HCT116 (cell line): ENCODE results near the gene EXOSC3. TPM values are rescaled to one million over a fixed set of nuclear protein-coding genes. Genes with fewer than 3 reads are reported as not detected.

ENCODE experiments used
- ATAC-seq: fragments of 200-7000 bp; cut with Tn5 transposase; 2 replicates; pipeline ENCODE4 v1.9.1; 2020; ENCODE audit warnings: mild to moderate bottlenecking, moderate library complexity
- BruUV-seq: library from RNA; stranded (reverse); fragments of 400-500 nt; replicated peaks from 2 replicates; lab custom pipeline; 2021; lab: Mats Ljungman, UMichigan
- CTCF ChIA-PET: fragments of 300-600 bp; sonication (Branson Sonifier 250); formaldehyde crosslinking; loops from one replicate; lab custom pipeline; 2021; ENCODE audit warnings: antibody characterized with exemption; lab: Charles Lee
- POLR2A ChIA-PET: fragments of 300-600, 350-600 bp; sonication (Branson Sonifier 250); formaldehyde crosslinking; loops from one replicate; lab custom pipeline; 2021; ENCODE audit warnings: antibody characterized with exemption; lab: Charles Lee
- RAD21 ChIA-PET, 2 experiments: fragments of 300-600 bp; sonication (Branson Sonifier 250); formaldehyde crosslinking; loops; one replicate each; lab custom pipeline; 2023; ENCODE audit warnings: low total read pairs in 2 of 2; ENCODE audit not compliant: uncharacterized antibody in 2 of 2, unreplicated experiment in 2 of 2, low non-redundant PET in 1 of 2; lab: Charles Lee
- DNase-seq: peaks from one replicate; pipeline ENCODE4 v3.0.0-alpha.2; 2010; ENCODE audit warnings: low read depth, low spot score
- H2AFZ ChIP-seq: fragments of 200-600 bp; shearing (Covaris generic), sonication (generic); 2 replicates; pipeline ENCODE4 v1.6.1; 2017; ENCODE audit warnings: low read depth, mixed run types, mixed read lengths, antibody characterized with exemption, low read length; ENCODE audit not compliant: poor library complexity, severe bottlenecking
- H3K27ac ChIP-seq: 2 replicates; pipeline ENCODE4 v1.5.1; 2012; ENCODE audit warnings: low read depth, low read length
- H3K27me3 ChIP-seq: fragments of 200-600 bp; sonication (generic); 2 replicates; pipeline ENCODE4 v1.6.1; 2016; ENCODE audit warnings: mixed run types, low read length, mixed read lengths; ENCODE audit not compliant: insufficient read depth
- H3K36me3 ChIP-seq, 2 experiments: fragments of 200-500 bp in 1 of 2; fragments of 200-600 bp in 1 of 2; sonication (Bioruptor generic) in 1 of 2; sonication (generic) in 1 of 2; 2 replicates each; pipeline versions ENCODE4 v1.5.1 to v1.6.1; 2014 to 2016; ENCODE audit warnings: low read length in 2 of 2, inconsistent platforms in 1 of 2, mixed read lengths in 1 of 2, mixed run types in 1 of 2; ENCODE audit not compliant: insufficient read depth in 2 of 2, control insufficient read depth in 1 of 2
- H3K4me1 ChIP-seq, 2 experiments: fragments of 200-600 bp in 1 of 2; sonication (generic) in 1 of 2; 2 replicates each; pipeline versions ENCODE4 v1.5.1 to v1.6.1; 2012 to 2017; ENCODE audit warnings: low read length in 2 of 2, inconsistent platforms in 1 of 2, mild to moderate bottlenecking in 1 of 2, mixed read lengths in 1 of 2, mixed run types in 1 of 2, moderate library complexity in 1 of 2; ENCODE audit not compliant: insufficient read depth in 2 of 2, control insufficient read depth in 1 of 2
- H3K4me2 ChIP-seq: fragments of 200-600 bp; sonication (generic); 2 replicates; pipeline ENCODE4 v1.6.1; 2017; ENCODE audit warnings: mixed run types, low read length, mixed read lengths
- H3K4me3 ChIP-seq, 2 experiments: fragments of 200-600 bp in 1 of 2; sonication (generic) in 1 of 2; replicated peaks in 1 of 2; 2 replicates each; pipeline ENCODE4 v1.5.1; 2011 to 2016; ENCODE audit warnings: low read length in 2 of 2, control low read depth in 1 of 2, low read depth in 1 of 2, mild to moderate bottlenecking in 1 of 2, mixed read lengths in 1 of 2, mixed run types in 1 of 2
- H3K79me2 ChIP-seq: fragments of 200-600 bp; sonication (generic); 2 replicates; pipeline ENCODE4 v1.6.1; 2017; ENCODE audit warnings: mild to moderate bottlenecking, mixed run types, low read length, moderate library complexity, mixed read lengths; ENCODE audit not compliant: insufficient read depth
- H3K9ac ChIP-seq: fragments of 200-600 bp; sonication (generic); 2 replicates; pipeline ENCODE4 v1.6.1; 2016; ENCODE audit warnings: low read length, mixed read lengths
- H3K9me2 ChIP-seq: fragments of 200-600 bp; sonication (generic), shearing (Covaris generic); 2 replicates; pipeline ENCODE4 v1.6.1; 2017; ENCODE audit warnings: mixed run types, mild to moderate bottlenecking, moderate library complexity; ENCODE audit not compliant: insufficient read depth
- H3K9me3 ChIP-seq, 2 experiments: fragments of 200-500 bp in 1 of 2; fragments of 200-600 bp in 1 of 2; sonication (Bioruptor generic) in 1 of 2; sonication (generic) in 1 of 2; 2 replicates each; pipeline ENCODE4 v1.6.1; 2014 to 2017; ENCODE audit warnings: low read length in 2 of 2, mixed read lengths in 2 of 2, inconsistent platforms in 1 of 2, low read depth in 1 of 2, mild to moderate bottlenecking in 1 of 2, mixed run types in 1 of 2, moderate library complexity in 1 of 2; ENCODE audit not compliant: control insufficient read depth in 1 of 2, insufficient read depth in 1 of 2
- H4K20me1 ChIP-seq: fragments of 200-600 bp; sonication (generic), shearing (Covaris generic); 2 replicates; pipeline ENCODE4 v1.6.1; 2017; ENCODE audit warnings: mixed run types, mild to moderate bottlenecking, moderate library complexity; ENCODE audit not compliant: insufficient read depth
- ATF3 ChIP-seq: IDR thresholded peaks from 2 replicates; pipeline ENCODE4 v1.6.1; 2012
- CTCF ChIP-seq, 3 experiments: fragments of 200-600 bp in 1 of 3; sonication (generic) in 1 of 3; IDR thresholded peaks in 2 of 3; conservative IDR thresholded peaks in 1 of 3; 2 replicates each; pipeline ENCODE4 v1.5.1; 2012 to 2017; ENCODE audit warnings: low read depth in 2 of 3, low read length in 2 of 3, antibody characterized with exemption in 1 of 3, borderline replicate concordance in 1 of 3, control low read depth in 1 of 3, mild to moderate bottlenecking in 1 of 3, mixed read lengths in 1 of 3, mixed run types in 1 of 3, moderate library complexity in 1 of 3; ENCODE audit not compliant: insufficient read depth in 1 of 3
- ELF1 ChIP-seq: IDR thresholded peaks from 2 replicates; pipeline ENCODE4 v1.6.1; 2012; ENCODE audit warnings: low read depth, borderline replicate concordance
- EZH2 ChIP-seq: fragments of 200-600 bp; sonication (generic); IDR thresholded peaks from 2 replicates; pipeline ENCODE4 v1.6.1; 2017; ENCODE audit warnings: antibody characterized with exemption, mixed run types
- EZH2phosphoT487 ChIP-seq: fragments of 200-600 bp; IDR thresholded peaks from 2 replicates; pipeline ENCODE4 v1.6.1; 2018; ENCODE audit warnings: antibody characterized with exemption, borderline replicate concordance
- MAX ChIP-seq: IDR thresholded peaks from 2 replicates; pipeline ENCODE4 v1.6.1; 2012
- SRF ChIP-seq: IDR thresholded peaks from 2 replicates; pipeline ENCODE4 v1.6.1; 2012; ENCODE audit warnings: low read depth
- TCF7L2 ChIP-seq: IDR thresholded peaks from 2 replicates; pipeline ENCODE4 v1.7.0; 2011; ENCODE audit warnings: borderline replicate concordance, inconsistent platforms; ENCODE audit not compliant: insufficient read depth, insufficient read length; ENCODE audit errors: extremely low read depth
- YY1 ChIP-seq: IDR thresholded peaks from 2 replicates; pipeline ENCODE4 v1.6.1; 2011; ENCODE audit warnings: low read length, low read depth, moderate library complexity, mild to moderate bottlenecking; ENCODE audit not compliant: insufficient replicate concordance; ENCODE audit errors: extremely low read depth
- ZBTB33 ChIP-seq: IDR thresholded peaks from 2 replicates; pipeline ENCODE4 v1.6.1; 2011; ENCODE audit warnings: mild to moderate bottlenecking, low read length, moderate library complexity; ENCODE audit not compliant: insufficient replicate concordance; ENCODE audit errors: extremely low read depth
- intact Hi-C: fragments of 100-400 bp; cut with micrococcal nuclease; formaldehyde crosslinking; loops from 2 replicates; pipeline ENCODE4 v1.10.0; 2022
- total RNA-seq: library from RNA; stranded (reverse); gene quantifications from one replicate; pipeline ENCODE4 v1.2.1, GENCODE V29; 2021; ENCODE audit not compliant: unreplicated experiment

The EXOSC3 gene
- total RNA-seq, 1 experiment from 2014 or later, result 79.6 TPM

GRCh38 chr9:37761511-37761910, 23.4 kb downstream of the EXOSC3 start:
- intact Hi-C loops, result no loop called here
- ChIA-PET CTCF (no interaction called here), POLR2A (no interaction called here), RAD21 (no interaction called here)
- ATAC-seq (no peak), DNase-seq (no peak)
- no peak overlapping the region for H3K27ac ChIP-seq
- H3K79me2 ChIP-seq, result no peaks in the 10 kb centered on the region
- no peaks in the 10 kb centered on the region for H3K9me3 ChIP-seq
- no peaks in the 10 kb centered on the region for H4K20me1 ChIP-seq
- peaks cover 0 to 20% of the 10 kb centered on the region in 2 experiments; a peak in 2 of 4 replicates for H3K4me1 ChIP-seq
- no peak overlapping the region for H3K4me2 ChIP-seq
- H3K27me3 ChIP-seq, result no peaks in the 10 kb centered on the region
- TF ChIP-seq SRF (no peak), EZH2 (no peak), CTCF (IDR thresholded peaks at IDR 0.05 in 2 of 3, conservative IDR thresholded peaks at IDR 0.05 in 1 of 3; ENCODE audit: borderline replicate concordance in 1 of 3, insufficient read depth in 1 of 3, low read depth in 2 of 3, low read length in 2 of 3) (no peak), ELF1 (no peak), YY1 (no peak), ATF3 (no peak), MAX (no peak), TCF7L2 (no peak), ZBTB33 (no peak), EZH2phosphoT487 (no peak)
- no peak overlapping the region for H3K9ac ChIP-seq
- H3K4me3 ChIP-seq, result no peak overlapping the region
- BruUV-seq, result no TSS peak
- no peaks in the 10 kb centered on the region for H3K9me2 ChIP-seq
- no peak overlapping the region for H2AFZ ChIP-seq
- H3K36me3 ChIP-seq, result no peaks in the 10 kb centered on the region
